Measurements from ENCODE around the gene MRPL18.

GRCh38 chr6:159761873-159762680, 28.2 kb upstream of the MRPL18 start, which contains the start of gene ACAT2:
- TF ChIP-seq CTCF (conservative IDR thresholded peaks at IDR 0.05 in 1 of 2, IDR thresholded peaks at IDR 0.05 in 1 of 2; ENCODE audit: low read depth in 1 of 2, low read length in 2 of 2) (no peak), EZH2 (IDR thresholded peaks at IDR 0.05; ENCODE audit: low read length, missing control alignments) (no peak)

All from fibroblast of lung (primary cell).